ENCODE results near the gene STOML2.
A peak's percentile ranks its signal among the peaks of the same experiment; 100 is the strongest.
"Not testable (repeated sequence)": the region's sequence is repeated elsewhere in the genome, so short reads cannot be mapped to it uniquely, and the experiment has no call there.

STOML2 gene, protein sequence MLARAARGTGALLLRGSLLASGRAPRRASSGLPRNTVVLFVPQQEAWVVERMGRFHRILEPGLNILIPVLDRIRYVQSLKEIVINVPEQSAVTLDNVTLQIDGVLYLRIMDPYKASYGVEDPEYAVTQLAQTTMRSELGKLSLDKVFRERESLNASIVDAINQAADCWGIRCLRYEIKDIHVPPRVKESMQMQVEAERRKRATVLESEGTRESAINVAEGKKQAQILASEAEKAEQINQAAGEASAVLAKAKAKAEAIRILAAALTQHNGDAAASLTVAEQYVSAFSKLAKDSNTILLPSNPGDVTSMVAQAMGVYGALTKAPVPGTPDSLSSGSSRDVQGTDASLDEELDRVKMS

DNA sequence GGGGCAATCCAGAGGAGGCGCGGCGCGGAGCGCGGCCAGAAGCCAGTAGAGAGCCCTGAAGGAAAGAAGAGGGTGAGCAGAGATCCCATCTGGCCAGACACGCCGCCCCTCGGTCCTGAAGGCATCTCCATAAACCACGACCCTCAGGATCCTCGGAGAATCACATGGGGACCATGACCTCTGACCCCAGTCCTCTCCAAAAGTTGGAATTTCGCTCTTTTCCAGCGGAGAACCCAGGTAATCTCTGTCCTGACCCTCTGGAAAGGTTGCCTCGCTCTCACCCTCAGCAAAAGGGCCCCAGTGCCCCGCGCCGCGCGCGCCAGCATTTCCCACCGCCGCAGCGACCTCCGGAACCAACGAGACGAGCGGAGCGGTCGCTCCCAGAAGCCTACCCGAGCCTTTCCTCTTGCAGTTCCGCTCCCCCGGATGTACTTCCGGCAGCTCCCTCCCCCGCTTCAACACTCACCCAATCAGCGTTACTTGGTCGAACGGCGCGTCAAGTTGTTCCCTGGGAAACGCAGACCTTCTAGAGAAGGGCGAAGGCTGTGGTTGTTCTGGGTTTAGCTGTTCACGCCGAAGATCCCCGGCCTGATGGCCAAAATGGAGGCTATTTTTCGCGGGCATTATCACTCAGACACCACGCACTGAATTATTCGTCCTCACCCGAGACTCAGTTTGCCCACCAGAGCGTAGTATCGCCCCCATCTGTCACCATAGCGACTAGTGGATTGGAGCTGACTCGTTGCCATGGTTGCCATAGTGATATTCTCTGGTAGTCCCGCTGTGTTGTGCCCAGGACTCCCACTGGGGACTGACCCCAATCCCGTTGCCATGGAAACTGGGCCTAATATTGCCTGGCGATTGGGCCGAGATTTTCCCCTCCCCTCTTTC is at the start of gene STOML2:
TSS of gene STOML2 (minus strand) at position 363 of the 891 bp plus-strand sequence. CDS start at position 326, 37 bp downstream.
- DNase-seq = peak; percentile 90 to 93

DNA sequence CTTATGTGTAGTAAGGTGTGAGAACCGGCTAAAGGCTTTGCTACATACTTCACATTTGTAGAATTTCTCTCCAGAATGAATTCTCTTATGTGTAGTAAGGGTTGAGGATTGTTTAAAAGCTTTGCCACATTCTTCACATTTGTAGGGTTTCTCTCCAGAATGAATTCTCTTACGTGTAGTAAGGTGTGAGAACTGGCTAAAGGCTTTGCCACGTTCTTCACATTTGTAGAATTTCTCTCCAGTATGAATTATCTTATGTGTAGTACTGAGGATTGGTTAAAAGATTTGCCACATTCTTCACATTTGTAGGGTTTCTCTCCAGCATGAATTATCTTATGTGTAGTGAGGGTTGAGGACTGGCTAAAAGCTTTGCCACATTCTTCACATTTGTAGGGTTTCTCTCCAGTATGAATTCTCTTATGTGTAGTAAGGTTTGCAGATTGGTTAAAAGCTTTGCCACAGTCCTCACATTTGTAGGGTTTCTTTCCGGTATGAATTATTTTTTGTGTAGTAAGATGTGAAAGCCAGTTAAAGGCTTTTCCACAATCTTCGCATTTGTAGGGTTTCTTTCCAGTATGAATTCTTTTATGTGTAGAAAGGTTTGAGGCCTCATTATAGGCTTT is 45.1 kb upstream of the STOML2 start:
- DNase-seq = not testable (repeated sequence)

DNA sequence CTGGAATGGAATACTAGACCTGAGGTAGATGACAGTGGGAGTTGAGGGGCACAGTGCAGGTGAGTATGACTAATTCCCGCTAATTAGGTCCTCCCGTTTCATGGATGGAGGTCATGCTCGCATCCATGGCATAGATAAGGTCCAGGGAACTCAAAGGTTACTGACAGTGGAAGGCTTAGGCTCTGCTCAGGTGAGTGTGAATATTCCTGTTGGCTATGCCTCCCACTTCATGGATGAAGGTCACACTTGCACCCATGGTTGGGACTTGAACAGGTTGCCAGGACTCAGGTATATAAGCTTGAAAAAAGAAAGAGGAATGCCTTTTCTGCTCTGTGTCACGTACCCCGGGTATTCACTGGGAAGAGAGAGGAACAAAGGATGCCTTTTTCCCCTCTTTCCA is 39.1 kb upstream of the STOML2 start:
- no peak for DNase-seq

DNA sequence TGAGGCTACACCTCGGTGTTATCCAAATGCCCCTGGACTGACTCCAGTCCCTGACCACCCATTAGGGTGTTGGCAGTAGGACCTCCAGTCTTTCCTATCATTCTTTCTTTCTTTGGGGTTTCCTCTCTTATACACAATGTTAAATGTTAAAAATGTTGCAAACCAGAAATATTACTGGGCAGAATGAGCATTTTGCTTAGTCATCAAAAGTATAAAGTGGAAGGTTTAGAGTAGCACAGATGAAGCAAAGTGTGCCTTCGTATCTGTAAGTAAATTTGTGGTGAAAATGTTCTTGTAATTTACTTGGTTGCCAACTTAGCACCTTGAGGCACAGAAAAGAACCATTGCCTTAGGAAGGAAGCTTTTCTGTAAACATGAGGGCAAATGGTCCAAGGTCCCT is 37.2 kb upstream of the STOML2 start:
- DNase-seq = no peak

DNA sequence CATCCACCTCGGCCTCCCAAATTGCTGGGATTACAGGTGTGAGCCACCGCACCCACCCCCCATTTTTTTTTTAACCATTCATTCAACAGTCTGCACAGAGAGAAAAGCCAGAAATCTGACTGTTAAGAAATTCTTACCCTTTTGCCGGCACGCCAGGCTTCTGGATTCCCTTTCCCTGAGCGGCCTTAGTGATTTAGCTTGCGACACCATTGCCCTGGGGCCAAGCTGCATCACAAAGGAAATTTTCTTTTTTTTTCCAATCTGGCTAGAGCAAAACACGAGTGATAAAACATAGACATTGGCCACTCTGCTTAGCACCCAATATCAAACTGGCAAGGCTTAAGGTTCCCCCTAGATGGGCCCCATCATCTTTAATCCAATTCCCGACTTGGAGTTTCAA is 33.9 kb upstream of the STOML2 start:
- DNase-seq = no peak

DNA sequence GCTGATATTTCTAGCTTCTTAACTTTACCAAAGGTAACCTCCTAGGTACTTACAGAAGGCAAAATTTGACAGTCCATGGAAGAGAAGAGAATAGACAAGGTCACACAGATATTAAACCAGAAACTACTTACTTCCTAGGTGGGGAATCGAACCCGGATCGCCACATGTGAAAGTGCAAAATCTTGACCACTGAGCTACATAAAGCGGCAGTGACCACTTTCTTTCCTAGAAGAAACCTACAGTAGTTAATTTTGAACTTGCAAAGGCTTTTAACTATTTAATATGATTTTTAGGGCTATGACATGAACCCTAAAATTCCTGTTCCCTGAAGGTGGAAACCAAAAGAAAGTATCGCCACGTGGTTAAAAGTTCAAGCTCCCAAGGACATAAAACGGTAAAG is 33.1 kb upstream of the STOML2 start:
- no peak for DNase-seq

DNA sequence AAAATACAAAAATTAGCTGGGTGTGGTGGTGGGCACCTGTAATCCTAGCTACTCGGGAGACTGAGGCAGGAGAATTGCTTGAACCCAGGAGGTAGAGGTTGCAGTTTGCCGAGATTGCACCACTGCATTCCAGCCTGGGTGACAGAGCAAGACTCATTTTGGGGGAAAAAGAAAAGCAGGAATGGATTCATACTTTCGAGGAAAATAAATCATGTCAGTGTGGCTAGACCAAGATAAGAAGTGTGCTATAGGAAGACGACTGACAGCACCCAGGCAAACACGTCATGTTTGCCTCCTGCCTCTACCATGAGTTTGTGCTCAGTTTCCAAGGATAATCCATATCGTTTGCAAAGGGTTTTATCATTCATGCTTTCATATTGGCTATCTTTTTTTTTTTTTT is 32.0 kb upstream of the STOML2 start:
- no peak for DNase-seq

DNA sequence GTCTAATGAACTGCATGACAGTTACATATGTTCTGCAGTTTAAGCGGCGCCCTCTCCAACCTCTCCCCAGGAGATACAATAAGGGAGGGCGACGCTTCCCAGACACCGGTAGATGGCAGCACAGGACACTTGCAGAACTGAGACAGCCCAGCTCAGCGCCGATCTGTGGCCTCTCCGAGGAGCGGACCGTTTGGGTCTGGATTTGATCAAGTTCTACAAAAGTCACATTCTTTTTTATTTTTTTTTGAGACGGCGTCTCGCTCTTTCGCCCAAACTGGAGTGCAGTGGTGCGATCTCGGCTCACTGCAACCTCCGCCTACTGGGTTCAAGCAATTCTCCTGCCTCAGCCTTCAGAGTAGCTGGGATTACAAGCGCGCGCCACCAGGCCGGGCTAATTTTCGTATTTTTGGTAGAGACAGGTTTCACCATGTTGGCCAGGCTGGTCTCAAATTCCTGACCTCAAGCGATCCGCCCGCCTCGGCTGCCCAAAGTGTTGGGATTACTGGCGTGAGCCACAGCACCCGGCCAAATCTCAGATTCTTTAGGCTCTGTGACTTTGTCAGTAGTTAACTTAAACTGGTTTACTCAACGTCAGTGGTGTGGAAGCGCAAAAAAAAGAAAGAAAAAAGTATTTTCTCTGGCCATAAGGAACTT is 14.1 kb upstream of the STOML2 start:
- peak; percentile 82 to 90 for DNase-seq

DNA sequence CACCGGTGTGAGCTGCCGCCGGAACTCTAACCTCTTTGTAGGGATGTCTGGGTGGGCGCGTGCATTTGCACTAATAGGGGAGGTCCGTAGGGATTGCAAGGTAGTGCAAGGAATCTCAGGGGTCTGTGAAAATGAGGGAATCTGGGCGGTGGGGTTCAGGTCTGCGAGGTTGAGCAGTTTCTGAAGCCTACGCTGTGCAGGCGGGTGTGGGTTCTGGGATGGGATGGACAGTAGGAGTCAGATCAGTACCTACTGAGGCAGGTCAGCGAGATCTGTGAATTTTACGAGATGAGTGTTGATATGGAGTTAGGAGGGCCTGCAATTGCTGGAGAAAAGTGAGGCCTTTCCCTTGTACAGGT is 13.6 kb upstream of the STOML2 start:
- DNase-seq = no peak

DNA sequence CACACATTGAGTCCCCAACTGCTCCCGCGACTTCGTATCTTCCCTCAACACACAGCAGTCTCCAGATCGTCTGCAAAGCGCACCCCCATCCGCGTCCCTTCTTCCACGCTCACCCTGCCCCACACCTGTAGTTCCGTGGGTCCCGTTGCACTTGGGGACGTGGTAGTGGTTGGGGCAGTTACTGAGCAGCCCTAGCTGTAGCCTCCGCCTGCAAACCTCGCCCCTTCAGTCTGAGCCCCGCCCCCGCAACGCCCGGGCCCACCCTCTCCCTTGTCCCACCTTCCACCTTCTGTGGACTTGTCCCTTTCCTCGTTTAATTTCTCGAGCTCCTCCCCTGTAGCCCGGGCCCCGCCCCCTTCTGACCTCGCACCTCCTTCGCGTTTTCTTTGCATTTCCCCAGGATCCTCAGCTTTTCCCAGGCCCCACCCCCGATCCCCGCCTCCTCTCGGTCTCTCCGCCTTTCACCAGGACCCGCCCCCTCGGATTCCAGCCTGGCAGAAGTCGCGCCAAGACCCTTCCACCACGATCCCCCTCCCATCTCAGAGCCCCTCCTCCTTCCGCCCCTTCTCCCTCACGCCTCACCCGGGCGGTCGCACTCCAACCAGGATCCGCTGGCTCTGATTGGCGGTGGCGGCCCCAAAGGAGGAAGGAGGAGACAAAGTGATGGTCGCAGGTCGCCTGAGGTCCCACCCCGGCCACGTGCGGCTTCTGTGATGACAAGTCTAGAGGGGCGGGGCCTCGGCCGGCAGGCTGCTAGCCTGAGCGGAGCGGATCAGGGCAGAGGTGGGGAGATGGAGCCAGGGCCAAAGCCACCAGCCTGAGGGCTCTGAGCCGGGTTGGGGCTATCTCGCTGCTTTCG is 13.0 kb upstream of the STOML2 start, which contains the start of gene ATOSB:
TSS of gene ATOSB (minus strand) at position 183 of the 859 bp plus-strand sequence. CDS start 7,588 bp downstream, outside the sequence.
- peak; percentile 93 for DNase-seq

DNA sequence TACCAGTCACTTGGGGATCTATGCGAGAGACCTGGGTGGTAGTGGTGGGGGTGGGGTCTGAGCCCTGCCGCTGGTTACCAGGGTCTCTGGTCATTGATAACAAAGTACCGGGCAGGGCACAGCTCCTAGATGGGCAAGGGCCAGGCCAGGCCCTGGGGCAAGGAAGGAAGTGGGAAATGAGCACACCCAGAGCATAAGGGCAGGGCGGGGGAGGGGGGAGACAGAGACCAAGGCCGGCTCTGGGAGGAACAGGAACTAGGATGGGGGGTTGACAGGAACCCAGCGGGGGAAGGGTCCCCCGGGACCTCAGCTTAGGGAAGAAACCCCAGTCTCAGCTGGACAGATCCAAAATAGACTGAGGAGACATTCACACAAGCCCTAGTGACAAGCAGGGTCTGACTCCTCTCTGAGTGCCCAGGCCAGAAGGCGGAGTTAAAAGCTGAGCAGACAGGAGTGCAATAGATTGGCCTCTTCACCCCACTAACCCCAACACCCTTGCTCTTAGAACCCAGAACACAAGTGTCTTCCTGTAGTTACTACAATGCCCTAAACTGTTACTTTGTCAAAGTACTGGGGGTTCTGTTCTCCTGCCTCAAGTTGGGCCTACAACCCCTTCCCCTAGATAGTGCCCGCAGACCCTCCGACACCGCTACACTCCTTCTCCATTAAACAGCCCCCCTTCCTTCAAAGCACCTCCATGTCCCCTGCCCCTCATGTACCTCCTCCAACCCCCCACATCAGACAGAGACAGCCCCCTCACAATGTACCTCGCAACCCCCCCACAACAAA is 12.1 kb upstream of the STOML2 start:
- peak in 1 of 2 donors; percentile 25 for DNase-seq

DNA sequence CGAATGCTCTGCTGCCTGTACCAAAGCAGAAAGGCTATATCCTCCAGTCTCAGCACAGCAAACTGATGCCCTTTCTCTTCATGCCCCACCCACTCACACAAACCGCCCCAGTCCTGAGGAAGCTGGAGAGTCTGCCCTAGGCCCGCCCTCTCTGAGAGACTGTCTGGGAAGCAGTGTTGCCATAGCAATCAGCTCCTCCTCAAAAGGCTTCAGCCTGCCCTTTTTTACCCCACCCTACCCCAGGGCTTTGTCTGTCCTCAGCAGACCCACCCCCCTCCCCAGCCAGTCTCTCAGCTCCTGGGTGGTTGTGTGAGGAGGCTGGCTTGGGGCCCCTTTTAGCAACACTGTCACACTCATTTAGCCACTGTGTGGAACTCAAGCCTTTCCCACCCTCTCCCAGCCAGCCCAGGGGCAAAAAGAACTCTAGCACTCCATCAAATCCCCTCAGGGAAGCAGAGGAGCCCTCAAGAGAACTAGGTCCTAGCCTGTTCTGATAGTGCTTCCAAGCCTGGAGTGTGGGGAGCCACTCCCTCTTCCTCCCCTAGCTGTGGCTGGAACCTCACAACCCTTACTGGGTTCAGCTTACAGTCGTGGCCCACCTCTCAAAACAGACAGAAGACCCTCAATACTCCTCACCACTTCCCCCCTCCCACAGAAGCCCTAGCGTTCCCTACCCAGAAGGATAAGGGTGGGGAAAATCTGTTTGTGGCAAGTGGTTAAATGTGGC is 11.3 kb upstream of the STOML2 start:
- peak; percentile 71 to 73 for DNase-seq

DNA sequence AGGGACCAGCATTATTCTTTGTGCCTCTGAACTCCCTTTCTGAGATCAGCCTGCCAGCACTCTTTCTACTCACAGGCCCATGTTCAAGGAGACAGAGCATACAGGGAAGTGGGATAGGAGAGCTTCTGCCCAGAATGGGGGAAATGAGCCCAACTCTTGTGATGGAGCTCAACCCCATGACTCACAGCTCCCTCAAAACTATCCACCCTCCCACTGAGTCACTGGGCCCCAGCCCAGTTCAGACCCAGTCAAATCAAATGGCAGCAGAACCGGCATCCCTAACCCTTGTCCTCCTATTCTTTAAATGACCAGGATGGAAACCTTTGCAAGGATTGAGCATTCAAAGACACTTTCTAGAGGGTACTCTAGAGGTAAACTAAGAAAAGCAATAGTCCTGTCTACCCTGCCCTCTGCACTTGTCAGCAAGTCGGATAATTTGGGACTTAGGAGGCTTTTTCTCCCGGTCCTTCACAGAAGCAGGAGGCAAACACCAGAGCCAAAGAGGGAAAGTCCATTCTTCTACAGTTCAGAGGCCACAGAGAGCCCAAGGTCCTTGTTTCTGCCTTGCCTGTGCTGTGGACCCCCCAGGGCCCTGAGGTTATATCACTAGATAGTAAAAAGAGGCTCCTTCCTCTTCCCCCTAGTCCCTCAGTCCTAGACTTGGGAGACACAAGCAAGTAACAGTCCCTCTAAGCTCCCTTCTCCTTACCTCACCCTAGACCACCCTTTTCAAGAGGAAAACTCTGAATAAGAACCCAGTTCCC is 9.5 kb upstream of the STOML2 start:
- no peak for DNase-seq

DNA sequence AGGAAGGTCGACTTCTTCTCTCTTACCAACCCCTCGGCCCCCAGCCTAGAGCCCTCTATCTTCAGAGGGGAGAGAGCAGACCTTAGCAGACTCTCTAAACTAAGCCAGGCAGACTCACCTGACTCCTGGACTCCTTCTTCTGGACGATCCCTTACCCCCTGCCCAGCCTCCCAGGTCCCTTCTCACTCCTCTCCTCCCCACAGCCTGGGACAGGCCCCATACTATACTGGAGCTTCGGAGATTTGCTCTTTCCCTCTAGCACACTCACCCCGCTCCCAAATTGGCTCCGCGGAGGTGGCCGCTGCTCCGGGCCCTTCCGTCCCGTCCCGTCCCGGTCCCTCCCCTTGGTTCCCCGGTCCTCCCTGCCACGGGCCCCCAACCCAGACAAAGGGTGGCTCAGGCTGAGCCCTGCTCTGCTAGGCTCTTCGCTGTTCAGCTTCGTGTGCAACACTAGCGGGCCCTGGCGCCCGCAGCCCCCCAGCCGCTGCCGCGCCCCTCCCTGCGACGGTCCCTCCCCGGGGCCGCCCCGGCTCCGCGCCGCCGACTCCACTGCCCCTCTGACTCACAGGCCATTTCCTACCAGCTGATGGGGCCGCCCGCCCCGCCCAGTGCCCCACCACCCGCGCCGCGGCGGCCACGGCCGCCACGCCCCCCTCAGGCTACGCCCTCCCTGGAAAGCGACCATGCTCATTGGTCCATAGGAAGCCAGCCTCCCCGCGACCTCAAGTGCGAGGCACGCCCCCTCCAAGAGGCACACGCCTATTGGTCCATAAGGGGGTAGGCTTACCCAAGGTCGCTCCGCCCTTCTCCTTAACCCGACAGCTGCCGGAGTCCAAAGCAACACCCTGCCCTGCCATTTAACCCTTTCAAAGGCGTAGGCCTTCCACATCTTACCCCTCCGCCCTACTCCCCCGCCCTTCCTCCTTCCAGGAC is 8.3 kb upstream of the STOML2 start:
- peak; percentile 96 to 97 for DNase-seq

DNA sequence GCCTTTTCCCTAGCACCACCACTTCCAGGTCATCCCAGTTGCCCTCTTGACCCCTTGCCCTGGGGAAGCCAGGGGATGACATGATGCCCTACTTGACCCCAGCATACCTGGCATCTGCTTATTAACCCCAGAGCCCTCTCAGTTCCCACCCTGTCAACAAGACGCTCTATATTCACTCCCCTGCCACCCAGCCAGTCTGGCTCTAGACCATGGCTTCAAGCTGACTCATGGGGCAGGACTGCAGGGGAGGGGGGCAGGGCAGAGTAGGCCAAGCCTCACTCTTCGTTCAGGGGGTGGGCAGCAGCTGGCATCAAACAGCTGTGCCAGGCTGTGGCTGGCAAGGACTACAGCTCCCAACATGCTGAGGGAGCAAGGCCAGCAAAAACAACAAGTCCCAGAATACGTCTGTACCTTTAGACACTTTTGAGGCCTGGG is 7.4 kb upstream of the STOML2 start:
- DNase-seq = no peak

DNA sequence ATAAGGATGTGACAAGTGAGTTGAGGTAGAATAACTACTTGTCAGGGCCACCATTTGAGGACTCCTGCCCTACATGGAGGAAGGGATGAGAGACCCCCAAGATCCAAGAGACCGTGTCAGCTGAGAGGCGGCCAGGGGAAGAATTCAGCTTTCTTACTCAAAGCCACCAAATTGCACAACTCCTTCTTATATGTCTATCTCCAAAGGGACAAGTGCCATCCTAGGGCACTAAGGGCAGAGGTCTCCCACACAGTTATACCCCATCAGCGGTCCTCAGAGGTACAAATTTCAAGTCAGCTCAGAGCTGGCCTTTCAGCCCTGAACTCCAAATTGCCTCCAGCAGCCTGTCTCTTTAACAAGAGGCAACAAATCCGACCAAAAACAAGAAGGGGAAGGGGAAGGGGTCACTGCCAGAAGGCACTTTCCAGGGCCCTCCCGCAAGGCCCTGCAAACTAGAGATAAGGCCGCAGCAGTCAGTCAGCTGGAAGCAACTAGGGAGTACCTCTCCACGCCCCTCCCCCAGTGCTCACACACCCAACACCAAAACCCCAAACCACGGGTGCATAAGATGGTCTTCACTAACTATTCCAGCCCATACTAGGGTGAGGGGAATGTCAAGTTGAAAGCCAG is 6.1 kb upstream of the STOML2 start:
- DNase-seq = no peak

DNA sequence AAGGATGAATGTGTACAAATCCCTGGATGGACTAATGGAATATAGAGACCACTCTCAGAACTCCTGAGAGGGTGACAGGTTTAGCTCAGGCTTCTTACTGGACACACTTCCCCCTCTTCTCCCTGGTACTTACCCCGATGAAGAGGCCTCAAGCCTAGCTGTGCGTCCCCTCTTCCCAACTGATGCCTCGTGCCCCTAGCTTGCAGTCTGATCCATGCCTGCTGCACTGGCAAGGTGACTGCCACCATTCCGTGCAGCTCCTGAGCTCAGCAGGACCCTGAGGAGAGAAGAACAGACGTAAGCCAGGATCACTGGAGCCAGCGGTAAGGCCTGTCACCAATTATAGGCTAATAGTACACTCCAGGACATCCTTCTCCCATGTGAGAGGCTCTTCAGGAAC is 5.5 kb upstream of the STOML2 start:
- no peak for DNase-seq
